Stimulated activated CD8-positive, alpha-beta memory T cell treated with anti-CD3 and anti-CD28 coated beads, Interleukin-12 subunit alpha, Interleukin-12 subunit beta, amount 100 ng/mL, for 24 hours (primary cell): ENCODE data around the gene TACC2.
A peak's percentile ranks its signal among the peaks of the same experiment; 100 is the strongest.
"Not testable (repeated sequence)": the region's sequence is repeated elsewhere in the genome, so short reads cannot be mapped to it uniquely, and the experiment has no call there.

ENCODE experiments used
- DNase-seq: peaks from one replicate; pipeline ENCODE4 v3.0.0-alpha.2; 2020; ENCODE audit errors: extremely low read depth

Gene TACC2, protein sequence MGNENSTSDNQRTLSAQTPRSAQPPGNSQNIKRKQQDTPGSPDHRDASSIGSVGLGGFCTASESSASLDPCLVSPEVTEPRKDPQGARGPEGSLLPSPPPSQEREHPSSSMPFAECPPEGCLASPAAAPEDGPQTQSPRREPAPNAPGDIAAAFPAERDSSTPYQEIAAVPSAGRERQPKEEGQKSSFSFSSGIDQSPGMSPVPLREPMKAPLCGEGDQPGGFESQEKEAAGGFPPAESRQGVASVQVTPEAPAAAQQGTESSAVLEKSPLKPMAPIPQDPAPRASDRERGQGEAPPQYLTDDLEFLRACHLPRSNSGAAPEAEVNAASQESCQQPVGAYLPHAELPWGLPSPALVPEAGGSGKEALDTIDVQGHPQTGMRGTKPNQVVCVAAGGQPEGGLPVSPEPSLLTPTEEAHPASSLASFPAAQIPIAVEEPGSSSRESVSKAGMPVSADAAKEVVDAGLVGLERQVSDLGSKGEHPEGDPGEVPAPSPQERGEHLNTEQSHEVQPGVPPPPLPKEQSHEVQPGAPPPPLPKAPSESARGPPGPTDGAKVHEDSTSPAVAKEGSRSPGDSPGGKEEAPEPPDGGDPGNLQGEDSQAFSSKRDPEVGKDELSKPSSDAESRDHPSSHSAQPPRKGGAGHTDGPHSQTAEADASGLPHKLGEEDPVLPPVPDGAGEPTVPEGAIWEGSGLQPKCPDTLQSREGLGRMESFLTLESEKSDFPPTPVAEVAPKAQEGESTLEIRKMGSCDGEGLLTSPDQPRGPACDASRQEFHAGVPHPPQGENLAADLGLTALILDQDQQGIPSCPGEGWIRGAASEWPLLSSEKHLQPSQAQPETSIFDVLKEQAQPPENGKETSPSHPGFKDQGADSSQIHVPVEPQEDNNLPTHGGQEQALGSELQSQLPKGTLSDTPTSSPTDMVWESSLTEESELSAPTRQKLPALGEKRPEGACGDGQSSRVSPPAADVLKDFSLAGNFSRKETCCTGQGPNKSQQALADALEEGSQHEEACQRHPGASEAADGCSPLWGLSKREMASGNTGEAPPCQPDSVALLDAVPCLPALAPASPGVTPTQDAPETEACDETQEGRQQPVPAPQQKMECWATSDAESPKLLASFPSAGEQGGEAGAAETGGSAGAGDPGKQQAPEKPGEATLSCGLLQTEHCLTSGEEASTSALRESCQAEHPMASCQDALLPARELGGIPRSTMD (N-terminal part only)

DNA sequence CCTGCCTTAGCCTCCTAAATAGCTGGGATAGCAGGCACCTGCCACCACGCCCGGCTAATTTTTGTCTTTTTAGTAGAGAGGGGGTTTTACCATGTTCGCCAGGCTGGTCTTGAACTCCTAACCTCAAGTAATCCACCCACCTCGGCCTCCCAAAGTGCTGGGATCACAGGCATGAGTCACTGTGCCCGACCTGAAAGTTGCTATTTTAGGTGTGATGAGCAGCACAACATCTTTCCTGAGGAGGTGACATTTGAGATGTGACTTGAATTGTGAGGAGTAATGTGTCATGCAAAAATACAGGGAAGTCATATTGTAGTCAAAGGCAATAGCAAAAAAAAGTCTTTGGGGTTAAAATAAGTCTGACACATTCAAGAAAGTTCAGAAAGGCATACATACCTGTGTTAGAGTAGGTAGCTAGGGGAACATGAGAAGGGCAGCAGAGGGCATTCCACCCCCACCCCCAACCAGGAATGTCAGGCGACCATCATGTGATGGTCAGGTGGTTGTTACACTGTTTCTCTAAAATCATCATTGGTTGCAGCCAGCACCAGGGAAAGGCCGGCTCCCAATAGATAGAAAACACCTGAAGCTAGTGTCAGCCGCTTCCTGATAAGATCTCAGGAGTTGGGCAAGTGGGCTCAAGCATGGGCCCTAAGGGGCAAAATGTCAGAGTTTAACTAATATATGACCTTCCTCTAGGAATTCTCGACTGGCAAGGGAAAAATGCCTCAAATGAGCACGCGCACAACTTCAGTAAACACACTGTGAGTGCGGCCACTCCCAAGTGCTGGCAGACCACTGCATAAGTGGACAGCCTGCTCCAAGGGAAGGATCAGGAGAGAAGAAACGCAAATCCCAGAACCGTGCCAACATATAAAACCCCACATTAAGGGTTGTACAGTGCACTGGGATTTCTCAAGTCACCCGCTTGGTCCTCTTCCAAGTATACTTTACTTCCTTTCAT lies at the start of gene TACC2:
Gene TACC2, plus strand, starts transcription at position 803 of the 964 bp plus-strand sequence. CDS start 32,819 bp downstream, outside the sequence.
- no peak for DNase-seq

DNA sequence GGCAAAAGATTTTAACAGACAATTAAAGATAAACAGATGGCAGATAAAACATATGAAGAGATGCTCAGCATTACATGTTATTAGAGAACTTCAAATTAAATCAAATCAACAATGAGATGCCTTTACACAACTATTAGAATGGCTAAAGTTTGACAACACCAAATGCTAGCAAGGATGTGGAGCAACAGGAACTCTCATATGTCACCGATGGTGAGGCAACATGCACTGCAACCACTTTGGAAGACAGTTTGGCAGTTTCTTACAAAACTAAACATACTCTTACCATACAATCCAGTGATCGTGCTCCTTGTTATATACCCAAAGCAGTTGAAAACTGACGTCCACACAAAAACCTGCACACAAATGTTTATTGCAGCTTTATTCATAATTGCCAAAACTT lies 47.4 kb upstream of the TACC2 start:
- DNase-seq: no peak

DNA sequence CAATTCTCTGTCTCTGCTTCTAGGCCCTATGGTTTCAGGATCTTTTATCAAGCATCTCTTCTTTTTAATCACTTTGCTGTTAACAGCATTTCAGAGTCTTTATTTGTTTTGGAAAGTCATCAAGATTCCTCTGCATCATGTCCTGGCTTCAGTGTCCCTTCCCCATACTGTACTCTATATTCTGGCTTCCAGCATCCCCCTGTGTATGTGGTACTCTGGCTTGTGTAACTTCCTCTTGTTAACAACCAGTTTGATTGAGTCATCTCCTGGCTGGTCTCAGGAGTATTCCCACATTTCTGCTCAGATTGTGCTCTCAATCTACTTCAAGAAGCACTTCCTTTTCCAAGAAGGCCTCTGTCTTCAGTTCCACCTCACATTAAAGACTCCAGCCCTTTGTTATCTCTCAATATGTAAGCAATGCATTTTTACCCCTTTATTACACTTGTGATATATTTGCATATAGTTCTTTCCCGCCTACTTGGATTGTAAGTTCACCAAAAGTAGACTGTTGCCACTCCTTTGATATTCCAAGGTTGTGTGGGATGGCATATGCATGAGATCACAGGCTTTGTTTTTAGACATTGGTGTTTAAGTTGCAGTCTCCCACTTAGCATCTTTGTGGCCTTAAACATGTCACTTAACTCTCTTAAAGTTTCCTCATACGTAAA lies 46.1 kb upstream of the TACC2 start:
- DNase-seq: no peak

DNA sequence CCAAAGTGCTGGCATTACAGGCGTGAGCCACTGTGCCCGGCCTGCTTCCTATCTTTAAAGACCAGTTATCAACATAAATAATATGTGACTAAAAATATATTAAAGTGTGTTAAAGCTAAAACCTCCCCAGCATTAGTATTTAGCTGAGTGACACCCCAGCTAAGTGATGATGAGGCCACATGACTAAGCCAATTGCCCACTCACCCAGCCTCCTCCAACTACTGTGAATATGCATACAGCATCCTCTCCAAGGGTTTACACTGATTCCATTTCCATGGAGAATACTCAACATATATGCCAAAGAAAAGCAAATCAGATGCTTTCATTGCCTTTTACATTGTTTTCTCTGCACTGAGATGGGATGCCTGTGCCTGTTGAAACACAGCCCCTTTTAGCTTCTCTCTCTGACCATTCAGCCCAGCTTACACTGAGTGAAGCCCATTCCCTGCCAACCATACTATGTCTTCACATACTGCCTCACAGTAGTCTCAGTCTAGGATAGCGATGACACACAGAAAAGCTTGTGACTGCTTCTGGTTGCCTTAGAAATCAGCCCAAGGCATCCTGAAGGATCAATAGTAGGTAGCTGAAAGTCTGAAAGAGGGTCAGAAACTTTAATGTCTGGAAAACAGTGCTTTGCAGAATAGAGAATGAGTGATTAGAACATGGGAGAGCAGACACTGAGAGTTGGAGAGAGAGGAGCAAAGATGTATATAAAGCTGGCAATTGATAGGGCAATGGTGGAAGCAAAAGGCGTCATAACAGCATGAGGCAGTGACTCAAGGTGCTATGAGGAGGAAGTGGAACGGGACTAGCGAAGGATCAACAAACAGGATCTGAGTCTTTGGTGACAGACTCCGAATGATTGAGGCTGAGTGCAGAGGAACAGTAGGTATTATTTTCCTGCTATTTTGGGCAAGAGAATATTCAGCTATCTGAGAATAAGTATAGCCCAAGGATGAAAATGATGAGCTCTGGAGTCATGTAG lies 41.3 kb upstream of the TACC2 start:
- DNase-seq: no peak

DNA sequence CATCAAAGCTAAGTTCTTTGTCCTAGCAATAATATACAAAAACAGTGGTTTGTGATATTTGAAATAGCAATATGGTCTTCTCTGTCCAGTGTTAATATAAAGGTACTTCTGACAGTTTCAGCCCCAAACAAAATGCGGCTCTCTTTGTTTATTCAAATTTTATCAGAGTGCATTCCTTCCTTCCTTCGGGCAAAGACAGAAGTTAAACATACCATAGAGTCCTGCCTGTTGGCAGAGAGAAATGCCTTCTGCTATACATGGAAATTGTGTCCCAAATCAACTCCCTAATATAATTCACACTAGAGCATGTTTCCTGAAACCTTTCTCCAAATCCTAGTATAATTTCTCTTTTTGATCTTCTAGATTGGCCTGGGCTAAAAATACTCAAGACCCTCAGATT lies 39.9 kb upstream of the TACC2 start:
- DNase-seq: no peak

DNA sequence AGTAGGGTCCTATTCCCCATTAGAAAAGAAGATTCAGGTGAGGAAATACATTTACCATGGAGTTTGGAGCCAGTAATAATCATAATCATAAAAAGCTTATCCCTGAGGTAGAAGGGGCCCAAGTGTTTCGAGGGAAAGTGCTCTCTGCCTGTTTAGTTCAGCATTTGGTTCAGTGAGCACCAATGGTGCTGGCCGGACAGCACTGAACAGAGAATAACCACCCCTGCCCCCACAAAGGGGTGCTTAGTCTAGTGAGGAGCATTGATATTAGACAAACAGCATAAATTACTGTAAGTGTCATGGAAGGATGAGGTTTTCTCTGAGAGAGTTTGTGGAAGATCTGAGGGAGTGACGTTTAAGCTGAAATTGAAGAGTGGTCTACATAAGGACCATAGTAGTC lies 39.5 kb upstream of the TACC2 start:
- DNase-seq: no peak

DNA sequence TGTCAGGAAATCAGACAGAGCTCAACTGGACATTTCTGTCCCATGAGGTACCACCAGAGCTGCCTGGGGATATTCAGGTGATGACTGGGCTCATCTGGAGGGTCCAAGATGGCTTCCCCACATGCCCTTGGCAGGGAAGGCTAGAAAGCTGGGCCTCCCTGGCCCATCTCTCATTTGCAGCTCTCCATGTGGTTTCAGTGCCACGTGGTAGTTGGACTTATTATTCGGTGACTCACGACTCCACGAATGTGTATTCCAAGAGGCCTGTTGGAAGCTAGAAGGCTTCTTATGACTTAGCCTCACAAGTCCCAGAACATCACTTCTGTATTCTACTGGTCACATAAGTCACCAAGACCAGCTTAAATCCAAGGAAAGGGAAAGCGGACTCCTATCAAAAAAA lies 36.7 kb upstream of the TACC2 start:
- no peak for DNase-seq

DNA sequence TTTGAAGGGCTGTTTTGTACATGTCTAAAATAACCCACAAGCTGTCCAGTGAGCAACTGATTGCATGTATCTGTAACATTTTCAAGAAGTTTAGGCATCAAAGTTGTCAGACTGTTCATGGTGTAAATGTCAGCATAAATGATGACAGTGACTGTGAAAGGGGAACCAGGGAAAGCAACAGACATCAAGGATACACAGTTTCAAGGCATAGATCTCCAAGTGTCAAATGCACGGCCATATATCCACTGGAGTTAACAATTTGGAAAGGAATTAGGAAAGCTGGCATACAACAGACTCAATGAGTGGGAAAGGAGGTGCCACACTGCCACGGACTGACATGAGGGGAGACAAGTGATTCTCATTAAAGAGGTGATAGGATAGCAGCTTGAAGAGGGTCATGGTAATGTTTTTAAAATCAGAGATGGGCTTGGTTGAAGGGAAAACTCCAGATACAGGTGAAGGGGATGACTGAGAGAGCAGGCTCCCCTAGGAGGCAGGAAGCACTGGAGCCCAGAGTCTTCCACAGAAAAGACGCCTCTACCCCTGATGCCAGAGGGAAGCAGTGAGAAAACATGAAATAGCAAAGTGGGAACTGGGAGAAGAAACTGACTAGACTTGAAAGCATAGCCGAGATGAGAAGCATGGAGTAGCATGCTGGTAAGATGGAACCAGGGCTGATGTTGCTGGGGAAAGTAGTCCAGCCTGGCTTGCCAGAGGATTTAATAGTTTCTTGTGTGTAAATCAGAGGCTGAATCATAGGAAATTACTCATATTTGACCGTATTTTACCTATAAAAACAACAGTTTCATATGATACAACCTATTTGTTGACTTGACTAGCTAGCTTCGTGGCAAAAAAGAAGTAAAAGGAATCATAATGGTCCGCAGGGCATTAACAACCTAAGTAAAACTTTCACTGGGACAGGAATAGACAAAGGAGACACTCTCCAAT lies 32.6 kb upstream of the TACC2 start:
- DNase-seq: no peak

DNA sequence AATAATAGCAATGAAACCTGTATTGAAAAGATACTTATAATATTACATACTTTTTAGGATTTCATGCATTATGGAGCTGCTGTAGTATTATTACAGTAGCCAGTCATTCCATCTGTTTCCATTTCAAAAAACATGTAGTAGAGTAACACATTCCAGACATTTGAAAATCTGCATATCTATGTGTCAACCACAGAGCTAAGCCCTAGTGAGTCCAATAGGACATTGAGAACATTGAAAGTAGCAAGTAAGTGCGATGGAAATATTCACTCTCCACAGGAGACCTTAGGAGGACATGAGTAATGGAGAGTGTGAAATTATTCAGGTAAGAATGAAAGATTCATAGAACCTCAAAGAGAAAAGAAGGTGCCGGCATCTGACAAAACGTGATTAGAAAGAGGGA lies 29.3 kb upstream of the TACC2 start:
- DNase-seq: no peak

DNA sequence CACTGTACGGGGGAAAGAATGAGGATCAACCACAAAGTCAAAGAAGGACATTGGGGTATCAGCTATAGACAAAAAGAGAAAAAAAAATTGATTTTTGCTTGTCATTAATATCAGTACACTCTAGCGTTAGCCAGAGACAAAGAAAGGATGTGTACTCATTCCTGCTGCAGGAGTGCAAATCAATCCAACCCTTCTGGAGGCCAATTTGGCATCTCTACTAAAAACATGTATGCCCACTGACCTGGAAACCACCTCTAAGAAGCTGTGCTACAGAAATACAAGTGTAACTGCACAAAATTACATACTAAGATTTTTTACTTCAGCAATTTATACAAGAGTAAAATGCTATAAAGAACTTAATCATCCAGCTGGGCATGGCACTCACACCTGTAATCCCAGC lies 27.5 kb upstream of the TACC2 start:
- DNase-seq: no peak

DNA sequence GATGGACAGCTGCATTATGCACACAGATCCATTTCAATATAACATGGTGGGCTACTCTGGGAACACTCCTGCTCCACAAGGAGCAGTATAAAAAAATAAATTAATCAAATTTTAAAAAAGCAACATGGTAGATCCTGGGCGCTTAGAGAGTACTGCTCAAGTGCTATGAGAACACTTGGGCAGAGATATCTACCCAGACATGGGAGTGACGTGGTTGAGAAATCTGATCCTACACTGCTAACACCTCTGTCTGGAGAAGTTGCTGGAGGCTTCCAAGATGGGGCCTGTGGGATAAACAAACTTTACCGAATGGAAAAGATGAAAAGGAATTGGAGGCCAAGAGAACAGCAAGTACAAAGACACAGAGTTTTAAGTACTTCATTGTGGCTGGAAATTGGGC lies 23.0 kb upstream of the TACC2 start:
- no peak for DNase-seq

DNA sequence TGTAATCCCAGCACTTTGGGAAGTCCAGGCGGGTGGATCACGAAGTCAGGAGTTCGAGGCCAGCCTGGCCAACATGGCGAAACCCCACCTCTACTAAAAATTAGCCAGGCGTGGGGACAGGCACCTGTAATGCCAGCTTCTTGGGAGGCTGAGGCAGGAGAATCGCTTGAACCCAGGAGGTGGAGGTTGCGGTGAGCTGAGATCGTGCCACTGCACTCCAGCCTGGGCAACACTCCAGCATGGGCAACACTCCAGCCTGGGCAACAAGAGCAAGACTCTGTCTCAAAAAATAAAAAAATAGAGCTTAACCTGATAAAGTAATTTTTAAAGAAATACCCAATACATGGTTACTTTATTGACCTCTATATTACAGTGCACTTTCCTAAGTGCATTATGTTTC lies 19.9 kb upstream of the TACC2 start:
- DNase-seq: not testable (repeated sequence)

DNA sequence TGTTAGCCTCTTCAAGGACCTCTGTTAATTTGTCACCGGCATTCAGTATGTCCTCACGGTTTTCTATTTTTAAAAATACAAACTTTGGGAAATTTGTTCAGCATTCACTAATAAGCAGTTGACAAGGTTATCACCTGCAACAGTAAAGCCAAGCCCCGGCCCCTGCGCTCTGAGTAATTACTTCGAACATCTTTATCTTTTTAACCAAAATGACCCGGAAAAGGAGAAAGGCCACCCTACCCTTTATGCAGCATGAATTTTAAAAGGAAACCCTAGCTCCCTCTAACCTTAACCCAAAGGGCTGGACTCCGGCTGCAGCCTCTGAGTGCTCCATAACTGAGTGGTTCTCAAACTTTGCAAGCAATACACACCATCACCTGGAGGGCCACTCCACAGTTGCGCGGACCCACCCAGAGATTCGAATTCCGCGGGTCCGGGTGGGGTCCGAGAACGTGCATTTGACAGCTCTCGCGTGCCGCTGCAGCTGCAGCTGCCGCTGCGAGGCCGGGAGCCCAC lies 14.9 kb upstream of the TACC2 start:
- no peak for DNase-seq

DNA sequence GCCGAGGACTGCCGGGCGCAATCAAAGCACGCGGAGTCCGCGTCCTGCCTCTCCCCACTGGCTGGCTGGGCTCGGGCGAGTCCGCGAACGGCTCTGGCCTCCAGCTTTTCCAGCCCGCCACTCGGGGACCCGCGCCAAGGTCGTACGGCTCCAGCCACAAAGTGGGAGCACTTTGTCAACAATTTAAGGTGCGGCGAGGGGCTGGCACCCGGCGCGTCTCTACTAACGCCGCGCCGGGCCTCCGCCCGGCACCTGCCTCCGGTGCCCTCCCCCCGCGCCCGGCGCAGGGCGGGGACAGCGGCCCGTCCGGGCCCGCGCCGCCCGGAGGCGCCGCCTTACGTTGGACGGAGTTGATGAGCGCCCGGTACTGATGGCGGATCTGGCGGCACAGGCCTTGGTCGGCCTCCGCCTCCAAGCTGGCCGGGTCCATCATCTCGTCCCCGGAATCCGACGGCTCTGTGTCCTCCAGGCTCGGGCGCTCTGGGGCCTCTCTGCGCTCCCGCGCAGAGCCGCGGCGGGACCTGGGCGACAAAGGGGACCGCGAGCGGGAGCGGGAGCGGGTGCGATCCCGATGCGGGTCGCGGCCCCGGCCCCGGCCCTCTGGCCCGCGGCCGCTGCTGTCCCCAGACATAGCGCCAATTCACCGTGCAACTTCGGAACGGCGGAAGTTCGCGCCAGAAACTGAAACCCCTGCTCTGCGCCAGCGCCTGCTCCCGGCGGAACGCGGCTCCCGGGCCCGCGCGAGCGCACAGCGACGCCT lies 14.2 kb upstream of the TACC2 start, which contains the start of gene NSMCE4A:
Gene NSMCE4A, minus strand, starts transcription at position 683 of the 760 bp plus-strand sequence. Its CDS starts 52 bp downstream, at position 631.
- peak; percentile 51 for DNase-seq

DNA sequence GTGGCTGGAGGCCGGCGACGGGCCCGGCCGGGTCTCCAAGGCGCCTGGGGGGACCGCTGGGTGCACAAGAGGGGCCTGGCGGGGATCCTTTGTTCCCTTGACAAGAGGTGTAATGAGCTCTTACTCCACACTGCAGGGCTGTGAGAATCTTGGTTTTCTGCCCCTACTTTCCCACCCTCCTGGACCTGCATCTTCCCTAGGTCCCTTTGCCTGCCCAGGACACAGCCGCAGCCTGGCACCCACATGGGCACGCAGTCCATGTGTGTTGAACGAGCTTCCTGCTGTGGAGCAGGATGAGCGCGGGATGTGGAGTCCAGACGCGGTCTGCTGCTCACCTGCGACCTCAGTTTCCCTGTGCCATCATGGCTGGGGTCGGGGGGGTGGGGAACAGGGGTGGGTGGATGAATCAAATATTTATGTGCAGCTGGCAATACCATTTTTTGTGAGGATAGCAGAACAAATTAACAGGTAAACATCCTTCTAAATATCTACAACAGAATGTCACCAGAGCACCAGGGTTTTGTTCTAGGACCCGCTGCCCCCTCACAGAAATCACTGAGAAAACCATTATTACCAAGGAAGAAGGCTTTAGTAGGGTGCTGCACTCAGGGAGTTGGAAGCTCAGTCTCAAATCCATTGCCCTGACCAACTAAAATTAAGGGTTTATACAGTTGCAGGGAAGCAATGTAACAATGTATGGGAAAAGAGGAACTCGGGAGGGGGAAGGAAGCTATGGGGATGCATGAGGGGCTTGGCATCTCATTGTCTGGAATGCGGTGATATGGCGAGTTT lies 13.5 kb upstream of the TACC2 start:
- DNase-seq: no peak

DNA sequence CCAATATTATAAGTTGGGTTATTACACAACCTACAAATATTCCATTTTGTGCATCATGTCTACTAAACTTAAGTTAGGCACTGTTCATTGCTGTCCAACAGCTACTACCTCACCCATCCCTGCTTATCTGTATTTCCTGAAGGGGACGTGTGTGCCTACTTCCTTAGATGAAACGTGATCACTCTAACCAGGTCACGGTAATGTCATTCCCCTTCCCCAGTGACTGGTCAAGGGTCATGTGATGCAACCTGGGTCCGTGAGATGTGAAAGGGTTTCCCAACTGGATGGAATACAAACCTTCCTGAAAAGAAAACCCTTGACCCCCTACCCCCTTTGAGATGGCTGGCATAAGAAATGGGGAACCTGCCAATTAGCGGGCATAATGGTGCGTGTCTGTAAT lies 12.4 kb upstream of the TACC2 start:
- DNase-seq: no peak
